CD8-positive, alpha-beta memory T cell (primary cell): ENCODE data around the gene TRIL. TPM values are rescaled to one million over a fixed set of nuclear protein-coding genes. Genes with fewer than 3 reads are reported as not detected.

Experiments
- CTCF ChIA-PET: fragments of 350-600 bp; sonication (Branson Sonifier 250); formaldehyde crosslinking; loops from one replicate; lab custom pipeline; 2021; ENCODE audit warnings: antibody characterized with exemption; lab: Charles Lee
- POLR2A ChIA-PET: fragments of 350-600 bp; sonication (Branson Sonifier 250); formaldehyde crosslinking; loops from one replicate; lab custom pipeline; 2021; ENCODE audit warnings: antibody characterized with exemption; lab: Charles Lee
- DNase-seq, 5 donors: peaks; one replicate each; pipeline versions ENCODE4 v3.0.0 to v3.0.0-alpha.2; 2020 to 2022; ENCODE audit warnings: mixed read lengths in 1 of 5
- H3K27ac ChIP-seq: one replicate; pipeline ENCODE4 v1.7.0; 2013; ENCODE audit warnings: low read depth, mild to moderate bottlenecking, low read length, moderate library complexity
- H3K27me3 ChIP-seq: 2 replicates; pipeline ENCODE4 v1.7.0; 2013; ENCODE audit warnings: low read length, mild to moderate bottlenecking; ENCODE audit not compliant: insufficient read depth, poor library complexity, severe bottlenecking
- H3K36me3 ChIP-seq: 2 replicates; pipeline ENCODE4 v1.7.0; 2013; ENCODE audit warnings: mild to moderate bottlenecking, low read length, moderate library complexity; ENCODE audit not compliant: insufficient read depth
- H3K4me1 ChIP-seq: 2 replicates; pipeline ENCODE4 v1.7.0; 2013; ENCODE audit warnings: mild to moderate bottlenecking, low read length, moderate library complexity; ENCODE audit not compliant: insufficient read depth
- H3K4me3 ChIP-seq: 2 replicates; pipeline ENCODE4 v1.7.0; 2013; ENCODE audit warnings: mild to moderate bottlenecking, low read length
- H3K9me3 ChIP-seq: 2 replicates; pipeline ENCODE4 v1.7.0; 2013; ENCODE audit warnings: mild to moderate bottlenecking, low read length
- H3K27ac Mint-ChIP-seq, 8 donors: one replicate each; pipeline ENCODE4 v1.8.0; 2020 to 2021; ENCODE audit warnings: mixed read lengths in 8 of 8, mild to moderate bottlenecking in 6 of 8, inconsistent platforms in 3 of 8, moderate library complexity in 3 of 8
- H3K27me3 Mint-ChIP-seq, 2 donors: one replicate each; pipeline ENCODE4 v1.8.0; 2020 to 2021; ENCODE audit warnings: mixed read lengths in 2 of 2, mild to moderate bottlenecking in 1 of 2, moderate library complexity in 1 of 2
- H3K36me3 Mint-ChIP-seq, 3 donors: one replicate each; pipeline ENCODE4 v1.8.0; 2020 to 2021; ENCODE audit warnings: mixed read lengths in 3 of 3, inconsistent platforms in 1 of 3, mild to moderate bottlenecking in 1 of 3
- H3K4me1 Mint-ChIP-seq, 3 donors: one replicate each; pipeline ENCODE4 v1.8.0; 2020 to 2021; ENCODE audit warnings: mixed read lengths in 3 of 3, inconsistent platforms in 1 of 3, mild to moderate bottlenecking in 1 of 3
- H3K4me3 Mint-ChIP-seq, 7 donors: one replicate each; pipeline ENCODE4 v1.8.0; 2020 to 2021; ENCODE audit warnings: mixed read lengths in 7 of 7, mild to moderate bottlenecking in 6 of 7, moderate library complexity in 4 of 7, inconsistent platforms in 2 of 7
- H3K9me3 Mint-ChIP-seq, 5 donors: one replicate each; pipeline ENCODE4 v1.8.0; 2020 to 2022; ENCODE audit warnings: mixed read lengths in 5 of 5, mild to moderate bottlenecking in 3 of 5, moderate library complexity in 2 of 5, inconsistent platforms in 1 of 5
- polyA plus RNA-seq: library from polyadenylated mRNA; unstranded; fragments of 300-500 nt; fragmentation: Illumina TruSeq; gene quantifications from one replicate; pipeline ENCODE4 v1.2.3, GENCODE V29; 2021
- total RNA-seq, 2 experiments: library from RNA; stranded (reverse); gene quantifications; one replicate each; pipeline ENCODE4 v1.2.3, GENCODE V29; 2021

Gene TRIL
- total and polyA plus RNA-seq, 3 experiments from 2014 or later = not detected

- no peak overlapping the region for H3K4me3 ChIP-seq
- DNase-seq = no peak
- CTCF ChIA-PET = no interaction called here
- no peak overlapping the region for H3K27ac ChIP-seq
- peaks cover 22 to 32% of the 10 kb centered on the region in 2 donors for H3K27me3 Mint-ChIP-seq
- no peaks in the 10 kb centered on the region for H3K9me3 ChIP-seq
- no peaks in the 10 kb centered on the region for H3K36me3 Mint-ChIP-seq
- H3K4me1 Mint-ChIP-seq = no peaks in the 10 kb centered on the region
- no peak overlapping the region for H3K4me3 Mint-ChIP-seq
- H3K9me3 Mint-ChIP-seq = no peaks in the 10 kb centered on the region
- no peaks in the 10 kb centered on the region for H3K27me3 ChIP-seq
- H3K27ac Mint-ChIP-seq = no peak overlapping the region
- POLR2A ChIA-PET = no interaction called here
- no peaks in the 10 kb centered on the region for H3K4me1 ChIP-seq
- no peaks in the 10 kb centered on the region for H3K36me3 ChIP-seq
Observed at GRCh38 chr7:28942168-28942567, 16.0 kb downstream of the TRIL start.

GRCh38 chr7:28941633-28942032, 16.5 kb downstream of the TRIL start:
- Mint-ChIP-seq H3K4me3 (no peak overlapping the region), H3K27me3 (peaks cover 22 to 34% of the 10 kb centered on the region in 2 donors), H3K27ac (no peak overlapping the region), H3K36me3 (no peaks in the 10 kb centered on the region), H3K9me3 (no peaks in the 10 kb centered on the region), H3K4me1 (no peaks in the 10 kb centered on the region)
- CTCF ChIA-PET = interaction anchor here (2.6 kb wide), 1 partner anchor 15 kb away, joined by 12 read pairs; no protein-coding TSS in a partner anchor
- no peak for DNase-seq
- no peaks in the 10 kb centered on the region for H3K36me3 ChIP-seq
- no peaks in the 10 kb centered on the region for H3K27me3 ChIP-seq
- H3K9me3 ChIP-seq = no peaks in the 10 kb centered on the region
- no peaks in the 10 kb centered on the region for H3K4me1 ChIP-seq
- POLR2A ChIA-PET = no interaction called here
- no peak overlapping the region for H3K4me3 ChIP-seq
- H3K27ac ChIP-seq = no peak overlapping the region

GRCh38 chr7:28940741-28941384, 17.3 kb downstream of the TRIL start:
- peaks cover 22 to 39% of the 10 kb centered on the region in 2 donors for H3K27me3 Mint-ChIP-seq
- Histone ChIP-seq H3K27me3 (no peaks in the 10 kb centered on the region), H3K36me3 (no peaks in the 10 kb centered on the region), H3K4me3 (no peak overlapping the region), H3K4me1 (no peaks in the 10 kb centered on the region), H3K27ac (no peak overlapping the region), H3K9me3 (no peaks in the 10 kb centered on the region)
- no peaks in the 10 kb centered on the region for H3K9me3 Mint-ChIP-seq
- no peaks in the 10 kb centered on the region for H3K4me1 Mint-ChIP-seq
- CTCF ChIA-PET = interaction anchor here (2.6 kb wide), 1 partner anchor 14 kb away, joined by 12 read pairs; no protein-coding TSS in a partner anchor
- H3K27ac Mint-ChIP-seq = no peak overlapping the region
- DNase-seq = no peak
- POLR2A ChIA-PET = no interaction called here
- no peaks in the 10 kb centered on the region for H3K36me3 Mint-ChIP-seq
- no peak overlapping the region for H3K4me3 Mint-ChIP-seq

GRCh38 chr7:28939844-28940544, 18.1 kb downstream of the TRIL start:
- Histone ChIP-seq H3K27ac (no peak overlapping the region), H3K27me3 (no peaks in the 10 kb centered on the region), H3K4me1 (no peaks in the 10 kb centered on the region), H3K4me3 (no peak overlapping the region), H3K9me3 (no peaks in the 10 kb centered on the region), H3K36me3 (no peaks in the 10 kb centered on the region)
- H3K27ac Mint-ChIP-seq = no peak overlapping the region
- CTCF ChIA-PET = interaction anchor here (2.6 kb wide), 1 partner anchor 13 kb away, joined by 12 read pairs; no protein-coding TSS in a partner anchor
- H3K4me3 Mint-ChIP-seq = no peak overlapping the region
- peaks cover 19 to 46% of the 10 kb centered on the region in 2 donors for H3K27me3 Mint-ChIP-seq
- POLR2A ChIA-PET = no interaction called here
- no peak for DNase-seq
- H3K36me3 Mint-ChIP-seq = no peaks in the 10 kb centered on the region
- no peaks in the 10 kb centered on the region for H3K9me3 Mint-ChIP-seq
- H3K4me1 Mint-ChIP-seq = no peaks in the 10 kb centered on the region

- Mint-ChIP-seq H3K36me3 (no peaks in the 10 kb centered on the region), H3K9me3 (no peaks in the 10 kb centered on the region), H3K4me3 (no peak overlapping the region), H3K27ac (no peak overlapping the region), H3K4me1 (no peaks in the 10 kb centered on the region), H3K27me3 (peaks cover 19 to 48% of the 10 kb centered on the region in 2 donors)
- ChIA-PET CTCF (interaction anchor here (2.6 kb wide), 1 partner anchor 12 kb away, joined by 12 read pairs; no protein-coding TSS in a partner anchor), POLR2A (no interaction called here)
- H3K4me1 ChIP-seq = no peaks in the 10 kb centered on the region
- H3K4me3 ChIP-seq = no peak overlapping the region
- no peaks in the 10 kb centered on the region for H3K36me3 ChIP-seq
- no peaks in the 10 kb centered on the region for H3K9me3 ChIP-seq
- H3K27me3 ChIP-seq = no peaks in the 10 kb centered on the region
- DNase-seq = no peak
- H3K27ac ChIP-seq = no peak overlapping the region
Observed at GRCh38 chr7:28939367-28939766, 18.8 kb downstream of the TRIL start.

- Histone ChIP-seq H3K4me1 (no peaks in the 10 kb centered on the region), H3K36me3 (no peaks in the 10 kb centered on the region), H3K9me3 (no peaks in the 10 kb centered on the region), H3K4me3 (no peak overlapping the region), H3K27me3 (no peaks in the 10 kb centered on the region), H3K27ac (no peak overlapping the region)
- Mint-ChIP-seq H3K4me1 (no peaks in the 10 kb centered on the region), H3K36me3 (no peaks in the 10 kb centered on the region), H3K27ac (no peak overlapping the region), H3K27me3 (peaks cover 26 to 47% of the 10 kb centered on the region in 2 donors), H3K9me3 (no peaks in the 10 kb centered on the region), H3K4me3 (no peak overlapping the region)
- DNase-seq = no peak
- POLR2A ChIA-PET = no interaction called here
- CTCF ChIA-PET = interaction anchor here (1.4 kb wide), 1 partner anchor 11 kb away, joined by 4 read pairs; no protein-coding TSS in a partner anchor
Observed at GRCh38 chr7:28937619-28938018, 20.5 kb downstream of the TRIL start.

GRCh38 chr7:28937103-28937502, 21.0 kb downstream of the TRIL start:
- Mint-ChIP-seq H3K27me3 (peaks cover 23 to 48% of the 10 kb centered on the region in 2 donors), H3K9me3 (no peaks in the 10 kb centered on the region), H3K4me3 (no peak overlapping the region), H3K4me1 (no peaks in the 10 kb centered on the region), H3K27ac (no peak overlapping the region), H3K36me3 (no peaks in the 10 kb centered on the region)
- Histone ChIP-seq H3K36me3 (no peaks in the 10 kb centered on the region), H3K4me1 (no peaks in the 10 kb centered on the region), H3K4me3 (no peak overlapping the region), H3K27me3 (no peaks in the 10 kb centered on the region), H3K9me3 (no peaks in the 10 kb centered on the region), H3K27ac (no peak overlapping the region)
- ChIA-PET CTCF (interaction anchor here (1.4 to 2.7 kb wide), 2 partner anchors 10 to 11 kb away, joined by 4 to 12 read pairs; no protein-coding TSS in a partner anchor), POLR2A (no interaction called here)
- no peak for DNase-seq

- Histone ChIP-seq H3K36me3 (no peaks in the 10 kb centered on the region), H3K4me1 (no peaks in the 10 kb centered on the region), H3K27ac (no peak overlapping the region), H3K9me3 (no peaks in the 10 kb centered on the region), H3K27me3 (no peaks in the 10 kb centered on the region), H3K4me3 (no peak overlapping the region)
- ChIA-PET POLR2A (no interaction called here), CTCF (interaction anchor here (1.1 kb wide), 1 partner anchor 256 kb away, joined by 3 read pairs; no protein-coding TSS in a partner anchor)
- H3K4me1 Mint-ChIP-seq = no peaks in the 10 kb centered on the region
- H3K27ac Mint-ChIP-seq = no peak overlapping the region
- no peaks in the 10 kb centered on the region for H3K9me3 Mint-ChIP-seq
- no peak for DNase-seq
- no peak overlapping the region for H3K4me3 Mint-ChIP-seq
- H3K36me3 Mint-ChIP-seq = no peaks in the 10 kb centered on the region
- peaks cover 13 to 44% of the 10 kb centered on the region in 2 donors for H3K27me3 Mint-ChIP-seq
Observed at GRCh38 chr7:28933846-28934320, 24.2 kb downstream of the TRIL start.
